ENCODE results near the gene KDM2A.
A peak's percentile ranks its signal among the peaks of the same experiment; 100 is the strongest.

Gene KDM2A

DNA sequence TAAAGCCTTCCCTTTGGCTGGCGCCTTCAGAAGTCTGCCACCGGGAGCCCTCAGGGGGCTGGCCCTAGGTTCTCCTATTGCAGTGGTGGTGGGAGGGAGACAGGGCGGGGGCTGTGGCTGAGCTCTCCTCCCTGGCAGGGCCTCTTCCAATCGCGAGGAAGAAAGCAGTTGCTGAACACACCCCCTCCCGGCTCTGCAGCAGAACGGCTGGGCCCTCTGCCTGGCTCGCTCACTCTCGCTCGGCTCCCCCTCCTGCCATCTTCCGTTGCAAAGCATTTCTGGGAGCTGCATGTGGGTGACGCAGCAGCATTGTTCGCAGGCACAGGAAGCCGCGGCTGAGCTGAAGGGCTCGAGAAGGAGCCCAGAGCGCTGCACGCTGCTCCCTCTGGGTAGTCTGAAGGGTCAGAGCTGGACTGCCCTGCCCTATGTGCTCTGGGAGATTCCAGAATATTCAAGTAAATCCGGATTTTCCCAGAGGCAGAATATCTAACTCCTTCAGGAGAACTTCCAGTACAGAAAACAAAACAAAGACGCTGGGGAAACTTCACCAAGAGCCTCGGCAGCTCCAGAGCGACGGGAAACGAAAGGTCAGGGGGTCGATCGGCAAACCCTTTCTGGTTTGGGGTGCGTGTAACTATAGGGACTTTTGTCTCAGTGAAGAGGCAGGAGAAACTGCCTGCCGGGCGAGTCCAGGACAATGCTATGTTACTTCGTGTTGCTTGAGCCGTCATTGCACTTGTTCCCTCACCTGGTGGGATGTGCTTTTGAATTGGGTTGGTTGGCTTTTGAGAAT lies 120.9 kb downstream of the KDM2A start:
- peak; percentile 98 to 99 for DNase-seq

DNA sequence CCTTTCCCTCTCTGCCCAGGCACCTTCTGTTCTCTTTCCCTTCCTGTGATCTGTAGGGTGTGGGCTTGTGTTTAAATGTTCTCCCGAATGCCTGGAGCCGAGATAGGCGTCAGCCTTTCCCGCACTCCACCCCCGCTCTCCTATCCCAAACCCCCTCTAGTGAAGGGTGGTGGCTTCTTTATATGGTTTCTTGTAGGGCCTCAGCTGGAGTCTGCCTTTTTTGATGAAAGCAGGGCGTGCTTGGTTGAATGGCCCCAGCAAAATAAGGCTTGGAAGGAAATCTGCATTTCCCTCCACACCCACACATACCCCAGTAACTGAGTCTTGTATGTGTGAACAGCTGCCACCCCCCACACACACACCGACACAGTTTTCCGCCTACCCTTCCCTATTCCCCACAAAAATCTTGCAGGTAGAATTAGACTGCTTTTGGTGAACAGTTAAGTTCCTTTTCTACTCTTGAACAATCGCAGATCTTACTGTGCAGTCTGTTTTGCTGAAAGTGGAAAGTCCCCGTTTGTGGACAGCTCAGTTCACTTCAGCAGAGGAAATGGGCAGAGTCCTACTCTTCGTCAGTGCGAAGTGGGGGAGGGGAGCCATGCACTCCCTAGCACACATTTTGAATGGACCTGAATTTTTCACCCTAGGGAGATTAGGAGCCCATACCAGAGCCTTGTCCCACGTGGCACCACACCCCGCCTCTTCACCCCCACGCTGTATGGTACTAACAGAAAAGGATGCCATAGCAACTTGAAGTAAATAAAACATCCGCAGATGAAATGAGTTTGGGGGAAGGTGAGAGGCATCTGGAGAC lies 121.7 kb downstream of the KDM2A start:
- DNase-seq, result peak; percentile 71 to 88

DNA sequence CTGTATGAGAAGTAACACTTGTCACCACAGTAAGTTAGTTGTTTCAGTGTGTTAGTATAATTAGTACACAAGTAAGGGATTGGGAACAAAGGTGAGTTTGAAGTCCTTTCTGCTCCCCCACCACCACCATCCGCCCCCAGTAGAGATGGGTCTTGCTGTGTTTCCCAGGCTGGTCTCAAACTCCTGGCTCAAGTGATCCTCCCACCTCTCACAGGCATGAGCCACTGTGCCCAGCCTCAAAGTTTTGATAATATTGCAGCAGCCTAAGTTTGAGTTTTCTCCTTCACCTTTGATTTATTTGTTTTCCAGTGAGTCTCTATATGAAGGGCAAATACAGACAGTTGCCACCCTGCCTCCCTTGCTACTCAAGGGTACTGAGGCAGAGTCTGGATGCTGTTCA lies 123.5 kb downstream of the KDM2A start:
- no peak for DNase-seq

DNA sequence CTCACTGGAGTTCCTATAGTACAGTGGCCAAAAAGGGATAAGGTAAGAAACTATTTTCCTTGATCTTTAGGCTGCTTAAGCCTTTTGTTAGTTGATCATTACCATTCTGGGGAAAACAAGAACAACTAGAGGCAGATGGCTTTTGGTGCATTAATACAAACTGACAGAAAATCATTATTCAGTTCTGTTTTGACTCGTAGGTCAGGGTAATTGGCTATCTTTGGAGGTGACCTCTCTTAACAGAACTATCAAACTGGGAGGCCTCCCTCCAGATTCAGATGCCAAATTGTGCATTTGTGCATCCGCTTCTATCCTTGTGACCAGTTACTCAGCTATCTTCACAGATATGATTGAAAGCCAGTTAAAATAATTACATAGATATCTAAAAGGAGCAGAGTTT lies 124.0 kb downstream of the KDM2A start:
- no peak for DNase-seq

DNA sequence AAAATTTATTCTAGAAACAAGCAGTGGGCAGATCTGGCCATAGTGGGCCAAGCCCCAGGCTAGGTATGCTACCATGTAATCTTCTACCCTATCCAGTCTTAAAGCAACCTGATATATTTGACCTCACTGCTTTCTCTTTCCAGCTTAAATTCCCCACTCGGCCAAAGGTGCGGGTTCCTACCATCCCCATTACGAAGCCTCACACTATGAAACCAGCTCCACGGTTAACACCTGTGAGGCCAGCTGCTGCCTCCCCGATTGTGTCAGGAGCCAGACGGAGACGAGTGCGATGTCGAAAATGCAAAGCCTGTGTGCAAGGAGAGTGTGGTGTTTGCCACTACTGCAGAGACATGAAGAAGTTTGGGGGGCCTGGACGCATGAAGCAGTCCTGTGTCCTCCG lies 126.0 kb downstream of the KDM2A start:
- no peak for DNase-seq

DNA sequence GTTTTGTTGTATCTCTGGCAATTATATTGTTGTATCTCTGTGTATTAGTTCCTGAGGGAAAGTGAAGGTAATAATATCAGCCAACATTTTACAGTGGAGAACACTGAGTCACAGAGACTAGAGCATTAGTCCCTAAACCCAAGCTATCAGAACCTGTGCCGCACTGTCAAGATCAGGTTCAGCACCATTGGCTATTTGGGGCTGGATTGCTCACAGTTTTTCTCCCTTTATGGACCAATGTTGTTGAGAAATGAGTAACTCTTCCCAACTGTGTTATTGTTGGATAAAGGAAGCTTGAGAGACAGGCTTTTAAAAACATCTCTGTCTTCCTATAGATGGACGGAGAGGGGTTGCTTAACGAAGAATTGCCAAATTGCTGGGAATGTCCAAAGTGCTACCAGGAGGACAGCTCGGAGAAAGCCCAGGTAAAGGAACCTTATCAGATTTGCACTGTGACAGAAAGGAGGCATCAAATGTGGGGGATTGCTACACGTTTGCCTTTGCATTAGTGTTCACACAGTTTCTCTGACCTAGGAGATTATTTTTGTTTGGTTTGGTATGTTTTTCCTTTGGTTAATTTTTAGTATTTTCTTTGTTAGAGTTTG lies 129.0 kb downstream of the KDM2A start:
- no peak for DNase-seq

DNA sequence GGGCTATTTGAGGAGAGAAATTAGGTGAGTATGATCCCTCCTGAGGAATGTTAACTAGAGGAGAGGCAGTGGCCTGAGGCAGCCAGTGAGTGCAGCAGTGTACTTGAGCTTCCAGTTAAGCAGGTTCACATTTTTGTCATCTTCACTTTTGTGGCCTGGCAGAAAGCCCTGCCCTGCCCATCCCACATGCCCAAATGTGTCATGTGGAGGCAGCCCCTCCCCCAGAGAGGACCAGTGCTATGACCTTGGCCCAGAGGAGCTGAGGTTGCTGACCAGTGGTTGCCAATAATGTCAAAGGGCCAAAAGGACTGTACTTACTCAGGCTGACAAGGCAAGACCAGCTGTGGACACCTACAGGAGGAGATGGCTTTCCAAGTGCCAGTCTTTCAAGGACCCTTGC lies 129.6 kb downstream of the KDM2A start:
- no peak for DNase-seq

DNA sequence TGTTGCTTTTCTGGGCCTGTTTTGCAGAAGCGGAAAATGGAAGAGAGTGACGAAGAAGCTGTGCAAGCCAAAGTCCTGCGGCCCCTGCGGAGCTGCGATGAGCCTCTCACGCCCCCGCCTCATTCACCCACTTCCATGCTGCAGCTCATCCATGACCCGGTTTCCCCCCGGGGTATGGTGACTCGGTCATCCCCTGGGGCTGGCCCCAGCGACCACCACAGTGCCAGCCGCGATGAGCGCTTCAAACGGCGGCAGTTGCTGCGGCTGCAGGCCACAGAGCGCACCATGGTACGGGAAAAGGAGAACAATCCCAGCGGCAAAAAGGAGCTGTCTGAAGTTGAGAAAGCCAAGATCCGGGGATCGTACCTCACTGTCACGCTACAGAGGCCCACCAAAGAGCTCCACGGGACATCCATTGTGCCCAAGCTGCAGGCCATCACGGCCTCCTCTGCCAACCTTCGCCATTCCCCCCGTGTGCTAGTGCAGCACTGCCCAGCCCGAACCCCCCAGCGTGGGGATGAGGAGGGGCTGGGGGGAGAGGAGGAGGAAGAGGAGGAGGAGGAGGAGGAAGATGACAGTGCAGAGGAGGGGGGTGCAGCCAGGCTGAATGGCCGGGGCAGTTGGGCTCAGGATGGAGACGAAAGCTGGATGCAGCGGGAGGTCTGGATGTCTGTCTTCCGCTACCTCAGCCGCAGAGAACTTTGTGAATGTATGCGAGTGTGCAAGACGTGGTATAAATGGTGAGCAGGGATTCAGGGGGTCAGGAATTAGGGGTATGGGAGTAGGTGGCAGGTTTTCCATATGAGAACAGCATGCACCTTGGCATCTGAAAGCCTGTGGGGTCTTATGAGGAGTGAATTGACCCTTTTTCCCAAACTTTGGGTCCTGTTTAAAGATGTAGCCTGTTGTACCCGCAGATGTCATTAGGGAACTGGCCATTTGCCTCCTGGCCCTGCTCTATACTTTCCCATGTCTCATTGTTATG lies 131.3 kb downstream of the KDM2A start:
- no peak for DNase-seq

DNA sequence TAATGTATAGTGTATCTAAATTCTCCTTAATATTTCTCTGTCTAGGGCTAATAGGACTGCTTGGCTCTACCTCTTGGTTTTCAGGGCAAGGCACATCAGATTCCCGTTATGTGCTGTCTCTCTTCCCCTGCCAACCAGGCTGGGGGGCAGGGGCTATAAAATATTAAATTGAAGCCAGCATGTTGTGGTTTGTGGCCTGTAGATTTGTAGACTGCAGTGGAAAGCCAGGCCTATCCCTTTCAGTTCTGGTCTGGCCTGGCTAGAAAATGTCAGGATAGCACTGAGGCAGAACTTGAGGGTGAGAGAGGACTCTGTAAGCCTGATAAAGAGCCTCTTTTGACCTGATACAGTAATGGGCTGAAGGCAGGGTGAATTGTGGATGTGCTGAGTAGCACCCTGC lies 132.8 kb downstream of the KDM2A start:
- no peak for DNase-seq

DNA sequence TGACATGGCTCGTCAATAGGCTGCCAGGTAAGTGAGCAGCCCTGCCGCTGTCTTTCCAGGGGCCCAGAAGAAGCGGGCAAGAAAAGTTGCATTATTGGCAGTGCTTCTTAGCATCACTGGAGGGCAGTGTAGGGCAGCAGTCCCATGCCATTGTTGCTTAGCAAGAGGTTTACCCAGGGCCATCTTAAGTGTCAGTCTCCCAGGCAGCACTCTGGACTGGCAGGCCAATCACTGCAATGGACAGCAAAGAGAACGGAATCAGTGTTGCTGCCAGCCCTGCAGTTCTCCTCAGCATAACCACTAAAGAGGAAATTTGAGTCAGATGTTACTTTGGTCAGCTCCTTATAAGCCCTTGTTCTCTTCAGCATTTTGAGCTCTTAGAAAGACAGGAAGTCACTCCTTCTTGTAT lies 133.8 kb downstream of the KDM2A start:
- peak; percentile 93 to 94 for DNase-seq

DNA sequence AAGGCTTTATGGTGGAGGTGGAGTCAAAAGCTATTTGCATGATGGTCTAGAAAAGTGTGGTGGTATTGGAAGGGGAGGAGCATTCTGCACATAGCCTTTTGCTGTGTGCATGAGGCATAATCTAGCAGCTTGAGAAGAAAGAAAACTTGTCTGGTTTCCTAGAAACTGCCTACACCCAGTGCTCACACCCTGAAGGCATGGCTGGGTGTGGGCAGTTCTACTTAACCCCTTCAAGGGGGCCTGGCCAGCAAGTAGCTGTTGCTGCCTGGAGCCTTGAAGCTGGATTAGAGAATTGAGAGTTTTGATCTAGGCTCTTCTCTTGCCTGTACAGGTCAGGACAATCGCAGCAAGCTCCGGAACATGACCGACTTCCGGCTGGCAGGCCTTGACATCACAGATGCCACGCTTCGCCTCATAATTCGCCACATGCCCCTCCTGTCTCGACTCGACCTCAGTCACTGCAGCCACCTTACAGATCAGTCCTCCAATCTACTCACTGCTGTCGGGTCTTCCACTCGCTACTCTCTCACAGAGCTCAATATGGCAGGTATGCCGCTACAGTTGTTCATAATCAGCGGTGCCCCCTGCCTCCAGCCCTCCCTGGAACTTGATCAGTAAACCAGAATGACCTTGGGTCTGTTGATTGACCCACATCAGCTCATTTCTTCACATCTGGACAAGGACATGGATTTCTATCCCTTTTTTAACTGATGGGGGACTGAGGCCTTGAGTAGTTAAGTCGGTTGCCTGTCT lies 135.0 kb downstream of the KDM2A start:
- peak; percentile 15 to 26 for DNase-seq

DNA sequence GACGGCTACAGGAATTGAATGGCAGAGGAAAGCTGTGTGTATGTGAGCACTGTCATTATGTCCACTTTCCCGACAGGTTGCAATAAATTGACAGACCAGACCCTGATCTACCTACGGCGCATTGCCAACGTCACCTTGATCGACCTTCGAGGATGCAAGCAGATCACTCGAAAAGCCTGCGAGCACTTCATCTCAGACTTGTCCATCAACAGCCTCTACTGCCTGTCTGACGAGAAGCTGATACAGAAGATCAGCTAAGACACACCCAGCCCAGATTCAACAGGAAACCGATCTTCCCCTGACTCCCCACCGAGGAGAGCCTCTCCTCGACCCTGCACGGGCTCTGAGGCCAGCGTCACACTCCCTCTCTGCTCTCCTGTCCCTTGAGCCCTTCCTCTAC lies 135.7 kb downstream of the KDM2A start:
- DNase-seq, result no peak

DNA sequence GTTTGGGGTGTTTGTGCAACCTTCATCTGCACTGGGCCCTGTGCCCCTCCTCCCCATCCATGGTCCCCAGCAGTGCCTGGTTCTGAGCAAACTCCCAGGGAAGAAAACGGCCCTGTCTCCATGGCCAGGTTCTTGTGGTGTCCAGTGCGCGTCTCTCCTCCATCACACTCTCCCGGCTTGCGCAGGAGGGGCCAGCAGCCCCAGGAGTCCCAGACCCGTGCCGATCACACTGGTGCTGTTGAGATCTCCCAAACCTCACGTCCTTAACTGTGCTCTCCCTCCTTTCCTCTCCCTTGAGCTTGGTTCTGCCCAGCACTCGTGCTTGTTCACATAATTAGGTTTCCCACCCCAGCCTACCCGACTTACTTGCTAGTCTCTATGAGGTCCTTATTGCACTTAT lies 136.3 kb downstream of the KDM2A start:
- DNase-seq, result no peak

DNA sequence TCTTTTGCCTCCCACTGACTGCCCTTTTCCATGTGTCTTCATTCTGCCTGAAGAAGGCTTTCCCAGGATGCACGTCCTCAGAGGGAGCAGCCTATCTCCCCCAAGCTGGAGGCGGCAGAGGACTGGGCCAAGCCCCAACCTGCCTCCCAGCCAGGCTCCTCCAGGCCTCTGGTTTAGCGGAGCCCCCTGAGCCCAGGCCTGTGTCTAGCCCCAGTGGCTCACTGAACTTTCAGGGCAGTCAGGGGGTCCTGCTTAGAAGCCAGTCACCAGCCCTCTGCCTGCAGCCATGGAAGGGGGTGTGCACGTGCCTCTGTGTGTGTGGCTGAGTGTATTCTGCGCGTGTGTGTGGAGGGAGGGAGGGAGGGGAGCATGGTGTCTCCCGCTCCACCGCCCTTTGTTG lies 136.8 kb downstream of the KDM2A start:
- no peak for DNase-seq

DNA sequence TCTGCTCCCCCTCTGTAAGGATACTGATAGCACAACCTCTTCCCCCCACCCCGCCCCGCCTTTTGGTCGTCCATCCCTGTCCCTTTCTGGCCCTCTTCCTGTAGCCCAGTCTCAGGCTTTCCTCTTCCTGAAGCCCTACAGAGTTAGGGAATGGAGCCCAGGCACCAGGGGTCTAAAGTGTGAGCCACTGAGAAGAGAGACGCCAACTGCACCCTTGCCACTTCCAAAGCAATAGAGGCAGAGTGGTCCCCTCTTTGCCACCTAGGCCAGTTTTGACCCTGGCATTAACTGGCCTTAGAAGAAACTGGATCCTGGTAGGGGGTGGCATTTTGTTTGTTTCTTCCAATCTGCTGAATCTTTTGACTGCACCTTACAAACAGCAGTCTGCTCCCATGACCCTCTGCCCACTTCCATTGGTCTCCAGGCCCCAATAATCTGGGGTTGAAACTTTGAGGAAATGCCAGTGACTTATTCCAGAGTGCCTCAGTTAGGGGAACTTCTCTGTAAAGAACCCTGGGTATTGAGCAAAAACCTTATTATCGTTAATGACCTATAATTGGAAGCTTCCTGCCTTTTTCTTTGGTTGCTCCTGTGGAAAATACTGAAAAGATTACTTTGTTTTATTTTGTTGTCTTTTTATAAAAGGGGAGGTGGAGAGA lies 137.5 kb downstream of the KDM2A start:
- DNase-seq, result peak; percentile 29 to 41

DNA sequence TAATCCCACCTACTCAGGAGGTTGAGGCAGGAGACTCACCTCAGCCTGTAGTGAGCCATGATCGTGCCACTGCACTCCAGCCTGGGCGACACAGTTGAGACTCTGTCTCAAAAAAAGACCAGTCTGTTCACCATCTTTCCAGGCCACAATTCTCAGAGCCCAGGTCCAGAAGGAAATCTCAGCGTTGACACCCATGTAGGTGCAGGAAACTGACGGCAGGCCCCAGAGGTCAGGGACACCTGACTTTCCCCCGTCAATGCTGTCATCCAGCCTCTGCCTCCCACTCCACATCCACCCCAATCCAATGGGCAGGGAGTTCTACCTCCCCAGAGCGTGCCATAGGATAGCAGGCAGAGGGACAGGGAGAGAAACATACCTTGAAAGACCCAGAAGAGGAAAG lies 141.3 kb downstream of the KDM2A start:
- DNase-seq, result no peak

DNA sequence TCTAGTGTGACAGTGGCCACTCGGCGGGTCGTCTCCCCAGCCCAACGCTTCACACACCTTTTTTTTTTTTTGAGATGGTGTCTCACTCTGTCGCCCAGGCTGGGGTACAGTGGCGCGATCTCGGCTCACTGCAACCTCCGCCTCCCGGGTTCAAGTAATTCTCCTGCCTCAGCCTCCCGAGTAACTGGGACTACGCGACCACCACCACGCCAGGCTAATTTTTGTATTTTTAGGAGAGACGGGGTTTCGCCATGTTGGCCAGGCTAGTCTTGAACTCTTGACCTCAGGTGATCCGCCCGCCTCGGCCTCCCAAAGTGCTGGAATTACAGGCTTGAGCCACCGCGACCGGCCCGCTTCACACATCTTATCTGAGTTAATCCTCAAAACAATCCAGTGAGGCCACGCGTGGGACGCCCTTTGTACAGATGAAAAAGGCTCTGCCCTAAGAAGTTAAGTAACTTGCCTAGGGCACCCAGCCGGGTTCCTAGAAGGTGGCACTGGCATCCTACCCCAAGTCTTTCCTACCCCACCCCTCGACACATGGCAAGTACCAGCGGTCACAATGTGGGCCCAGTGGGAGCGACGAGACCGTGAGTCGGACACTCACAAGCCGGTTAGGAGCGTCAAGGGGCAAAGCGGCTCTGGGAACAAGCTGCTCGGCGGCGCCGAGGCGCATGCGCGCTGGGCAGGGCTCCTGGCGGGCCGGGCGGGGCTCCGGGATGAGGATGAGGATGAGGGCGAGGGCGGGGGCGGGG lies 142.0 kb downstream of the KDM2A start:
- peak in 1 of 2 donors; percentile 42 for DNase-seq

DNA sequence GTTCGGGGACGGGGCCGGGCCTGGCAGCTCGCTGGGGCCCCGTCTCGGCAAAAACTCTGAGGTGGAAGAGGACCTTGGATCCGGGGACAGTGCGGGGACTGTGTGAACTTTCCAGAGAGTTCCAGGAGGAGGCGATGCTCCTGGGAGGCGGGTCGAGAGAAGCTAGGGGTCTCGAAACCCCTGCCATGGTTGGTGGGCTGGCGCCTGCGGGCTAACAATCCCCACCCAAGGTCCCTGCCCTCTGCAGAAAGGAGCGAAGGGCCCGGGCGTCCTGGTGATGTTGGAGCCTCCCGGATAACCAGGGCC lies 142.5 kb downstream of the KDM2A start:
- no peak for DNase-seq

DNA sequence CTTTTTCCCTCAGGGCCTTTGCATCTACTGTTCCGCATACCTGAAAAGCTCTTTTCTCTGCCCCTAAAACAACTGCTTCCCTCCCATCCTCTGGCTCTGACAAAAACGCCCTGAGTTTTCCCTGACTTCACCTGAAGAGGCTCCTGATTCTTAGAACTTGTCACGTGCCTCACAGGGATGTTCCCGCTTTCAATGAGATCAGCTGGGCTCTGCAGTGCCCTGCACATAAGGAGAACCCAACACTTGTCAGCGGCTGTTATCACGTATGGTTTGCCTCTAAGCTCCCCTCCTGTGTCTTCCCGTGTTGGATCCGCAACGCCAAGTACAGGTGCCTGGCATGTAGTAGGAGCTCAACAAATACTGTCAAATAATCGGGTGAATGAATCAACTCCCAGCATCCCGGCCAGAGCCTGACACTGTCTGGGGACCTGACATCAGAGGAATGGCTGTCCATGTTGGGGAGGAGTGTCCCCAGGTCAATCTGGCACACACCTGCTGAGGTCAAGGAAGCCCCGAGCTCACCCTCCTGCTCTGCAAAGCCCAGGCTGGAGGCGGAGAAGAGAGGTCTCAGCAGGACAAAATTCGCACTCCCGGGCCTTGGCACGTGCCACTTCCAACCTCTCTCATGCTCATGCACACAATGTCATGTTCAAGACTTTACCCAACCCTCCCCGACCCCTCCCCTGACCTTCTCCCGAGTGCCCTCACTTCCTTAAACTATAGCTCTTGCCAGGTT lies 143.1 kb downstream of the KDM2A start:
- no peak for DNase-seq
